GM12801 (cell line): Measurements from ENCODE around the gene NPAT.

ENCODE experiments used
- CTCF ChIP-seq: IDR thresholded peaks from one replicate; pipeline ENCODE4 v1.5.1; 2011; ENCODE audit warnings: control low read depth; ENCODE audit not compliant: insufficient read length; ENCODE audit errors: extremely low read depth

The NPAT gene

GRCh38 chr11:108218912-108219783, 3.3 kb downstream of the NPAT start:
- TF ChIP-seq CTCF: no peak

GRCh38 chr11:108218455-108218854, 4.0 kb downstream of the NPAT start:
- no peak for TF ChIP-seq CTCF

- TF ChIP-seq CTCF: no peak
These were observed 5.5 kb downstream of the NPAT start for GRCh38 chr11:108216988-108217387.

- TF ChIP-seq CTCF: no peak
These were observed 8.7 kb downstream of the NPAT start for GRCh38 chr11:108213784-108214183.

- TF ChIP-seq CTCF: no peak
These were observed 12.0 kb downstream of the NPAT start for GRCh38 chr11:108210441-108210840.

- no peak for TF ChIP-seq CTCF
These were observed 14.8 kb downstream of the NPAT start for GRCh38 chr11:108207683-108208060.

- no peak for TF ChIP-seq CTCF
These were observed 15.3 kb downstream of the NPAT start for GRCh38 chr11:108206969-108207682.
